Measurements from ENCODE around the gene FAM83B. TPM values are rescaled to one million over a fixed set of nuclear protein-coding genes. Genes with fewer than 3 reads are reported as not detected.

The FAM83B gene
- total RNA-seq, 1 donor from 2014 or later = not detected

- Histone ChIP-seq H3K36me3 (no peaks in the 10 kb centered on the region), H3K4me3 (no peak overlapping the region)
- intact Hi-C loops (cut with DNase I) = no loop called here
Measured at GRCh38 chr6:54899442-54899841, 52.9 kb downstream of the FAM83B start.

GRCh38 chr6:54899986-54900385, 53.4 kb downstream of the FAM83B start:
- intact Hi-C loops (cut with DNase I) = no loop called here
- TF ChIP-seq, protein P1, sequence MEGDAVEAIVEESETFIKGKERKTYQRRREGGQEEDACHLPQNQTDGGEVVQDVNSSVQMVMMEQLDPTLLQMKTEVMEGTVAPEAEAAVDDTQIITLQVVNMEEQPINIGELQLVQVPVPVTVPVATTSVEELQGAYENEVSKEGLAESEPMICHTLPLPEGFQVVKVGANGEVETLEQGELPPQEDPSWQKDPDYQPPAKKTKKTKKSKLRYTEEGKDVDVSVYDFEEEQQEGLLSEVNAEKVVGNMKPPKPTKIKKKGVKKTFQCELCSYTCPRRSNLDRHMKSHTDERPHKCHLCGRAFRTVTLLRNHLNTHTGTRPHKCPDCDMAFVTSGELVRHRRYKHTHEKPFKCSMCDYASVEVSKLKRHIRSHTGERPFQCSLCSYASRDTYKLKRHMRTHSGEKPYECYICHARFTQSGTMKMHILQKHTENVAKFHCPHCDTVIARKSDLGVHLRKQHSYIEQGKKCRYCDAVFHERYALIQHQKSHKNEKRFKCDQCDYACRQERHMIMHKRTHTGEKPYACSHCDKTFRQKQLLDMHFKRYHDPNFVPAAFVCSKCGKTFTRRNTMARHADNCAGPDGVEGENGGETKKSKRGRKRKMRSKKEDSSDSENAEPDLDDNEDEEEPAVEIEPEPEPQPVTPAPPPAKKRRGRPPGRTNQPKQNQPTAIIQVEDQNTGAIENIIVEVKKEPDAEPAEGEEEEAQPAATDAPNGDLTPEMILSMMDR (IDR thresholded peaks at IDR 0.05) = no peak
- H3K4me3 ChIP-seq = no peak overlapping the region
- no peaks in the 10 kb centered on the region for H3K27me3 ChIP-seq
- H3K36me3 ChIP-seq = no peaks in the 10 kb centered on the region
- DNase-seq (ENCODE audit: low spot score in 2 of 2) = no peak
- no peaks in the 10 kb centered on the region for H3K4me1 ChIP-seq
- no peaks in the 10 kb centered on the region for H3K9me3 ChIP-seq
- H3K27ac ChIP-seq = no peak overlapping the region

More at GRCh38 chr6:54899442-54899841, 52.9 kb downstream of the FAM83B start:
- no peak for DNase-seq (ENCODE audit: low spot score in 2 of 2)
- no peaks in the 10 kb centered on the region for H3K9me3 ChIP-seq
- H3K4me1 ChIP-seq = no peaks in the 10 kb centered on the region
- TF ChIP-seq, protein P1 (IDR thresholded peaks at IDR 0.05) = no peak
- no peaks in the 10 kb centered on the region for H3K27me3 ChIP-seq
- no peak overlapping the region for H3K27ac ChIP-seq

DNA sequence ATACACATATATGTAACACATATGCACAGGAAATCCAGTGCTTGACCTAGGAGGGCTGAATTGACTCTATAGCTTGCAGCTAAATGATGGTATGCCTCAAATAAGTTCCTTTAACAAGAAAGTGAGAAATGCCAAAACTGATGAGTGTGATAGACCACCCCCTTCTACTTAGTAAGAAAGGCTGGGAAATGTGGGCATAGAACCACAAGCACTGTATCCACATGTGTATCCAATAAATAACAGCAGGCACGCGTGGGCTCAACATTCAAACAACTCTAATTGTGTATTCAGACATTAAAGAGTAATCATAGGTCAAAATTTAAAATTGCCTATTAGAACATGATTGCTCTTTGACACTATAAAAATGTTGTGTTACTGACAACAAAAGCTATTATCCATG, 54.1 kb downstream of the FAM83B start:
- no peak for DNase-seq (ENCODE audit: low spot score in 2 of 2)
- H3K36me3 ChIP-seq = no peaks in the 10 kb centered on the region
- no peaks in the 10 kb centered on the region for H3K9me3 ChIP-seq

GRCh38 chr6:54903884-54904283, 57.3 kb downstream of the FAM83B start:
- H3K36me3 ChIP-seq = no peaks in the 10 kb centered on the region
- H3K4me1 ChIP-seq = no peaks in the 10 kb centered on the region
- no peaks in the 10 kb centered on the region for H3K9me3 ChIP-seq
- intact Hi-C loops (cut with DNase I) = no loop called here
- DNase-seq (ENCODE audit: low spot score in 2 of 2) = no peak
- no peak overlapping the region for H3K27ac ChIP-seq
- TF ChIP-seq, protein P1 (IDR thresholded peaks at IDR 0.05) = no peak
- H3K27me3 ChIP-seq = no peaks in the 10 kb centered on the region
- H3K4me3 ChIP-seq = no peak overlapping the region

More for the DNA sequence above, 54.1 kb downstream of the FAM83B start:
- Histone ChIP-seq H3K27ac (no peak overlapping the region), H3K4me1 (no peaks in the 10 kb centered on the region), H3K4me3 (no peak overlapping the region), H3K27me3 (no peaks in the 10 kb centered on the region)
- TF ChIP-seq, protein P1 (IDR thresholded peaks at IDR 0.05) = no peak
- intact Hi-C loops (cut with DNase I) = no loop called here

GRCh38 chr6:54907355-54907754, 60.8 kb downstream of the FAM83B start:
- no peaks in the 10 kb centered on the region for H3K36me3 ChIP-seq
- no peak for DNase-seq (ENCODE audit: low spot score in 2 of 2)
- H3K27me3 ChIP-seq = no peaks in the 10 kb centered on the region
- intact Hi-C loops (cut with DNase I) = no loop called here
- no peaks in the 10 kb centered on the region for H3K9me3 ChIP-seq
- no peaks in the 10 kb centered on the region for H3K4me1 ChIP-seq
- no peak overlapping the region for H3K27ac ChIP-seq
- TF ChIP-seq, protein P1 (IDR thresholded peaks at IDR 0.05) = no peak
- no peak overlapping the region for H3K4me3 ChIP-seq

GRCh38 chr6:54909184-54909583, 62.6 kb downstream of the FAM83B start:
- TF ChIP-seq, protein P1 (IDR thresholded peaks at IDR 0.05) = no peak
- intact Hi-C loops (cut with DNase I) = no loop called here
- no peak overlapping the region for H3K4me3 ChIP-seq
- no peak for DNase-seq (ENCODE audit: low spot score in 2 of 2)
- no peaks in the 10 kb centered on the region for H3K9me3 ChIP-seq
- no peaks in the 10 kb centered on the region for H3K36me3 ChIP-seq
- H3K27me3 ChIP-seq = no peaks in the 10 kb centered on the region
- H3K27ac ChIP-seq = no peak overlapping the region
- no peaks in the 10 kb centered on the region for H3K4me1 ChIP-seq
